GM23248 (cell line): Measurements from ENCODE around the gene HOGA1.

Source experiments
- EZH2 ChIP-seq: fragments of 200-600 bp; sonication (generic); IDR thresholded peaks from 2 replicates; pipeline ENCODE4 v1.6.1; 2018; ENCODE audit warnings: antibody characterized with exemption, mild to moderate bottlenecking; ENCODE audit not compliant: insufficient read depth, poor library complexity, severe bottlenecking
- EZH2phosphoT487 ChIP-seq: fragments of 200-600 bp; sonication (generic); IDR thresholded peaks from 2 replicates; pipeline ENCODE4 v1.6.1; 2018; ENCODE audit warnings: antibody characterized with exemption, moderate library complexity, mild to moderate bottlenecking, low read depth; ENCODE audit not compliant: insufficient read depth

- no peak for TF ChIP-seq EZH2
- no peak for TF ChIP-seq EZH2phosphoT487
Observed at GRCh38 chr10:97538839-97539238, 45.4 kb upstream of the HOGA1 start.
